ENCODE data around the gene GALNT17. TPM values are rescaled to one million over a fixed set of nuclear protein-coding genes. Genes with fewer than 3 reads are reported as not detected.

The GALNT17 gene
- total RNA-seq, 1 experiment from 2014 or later, result not detected

- intact Hi-C loops (cut with micrococcal nuclease; ENCODE audit: unreplicated experiment), result no loop called here
- no peaks in the 10 kb centered on the region for H3K4me1 ChIP-seq (ENCODE audit: insufficient read depth, low read length, poor library complexity, severe bottlenecking)
- TF ChIP-seq CTCF (conservative IDR thresholded peaks at IDR 0.05; ENCODE audit: low read depth, low read length) (no peak), EZH2 (IDR thresholded peaks at IDR 0.05; ENCODE audit: borderline replicate concordance, low read depth, low read length, poor library complexity, severe bottlenecking) (no peak)
- no TSS peak for BruUV-seq (replicated peaks)
- no peak overlapping the region for H3K27ac ChIP-seq (ENCODE audit: low read depth, low read length, poor library complexity, severe bottlenecking)
- H3K4me3 ChIP-seq (ENCODE audit: low read depth, low read length, poor library complexity, severe bottlenecking), result no peak overlapping the region
- peaks cover 30% of the 10 kb centered on the region for H3K9me3 ChIP-seq (ENCODE audit: low read depth, low read length, poor library complexity, severe bottlenecking)
- H3K36me3 ChIP-seq (ENCODE audit: insufficient read depth, low read length, poor library complexity, severe bottlenecking), result no peaks in the 10 kb centered on the region
- ChIA-PET POLR2A (ENCODE audit: low non-redundant PET) (no interaction called here), CTCF (no interaction called here)
- no peaks in the 10 kb centered on the region for H3K27me3 ChIP-seq (replicated peaks; ENCODE audit: insufficient read depth, low read depth, low read length, poor library complexity)
- DNase-seq (ENCODE audit: low spot score), result no peak
These were observed 206.9 kb downstream of the GALNT17 start for GRCh38 chr7:71338866-71339265.

GRCh38 chr7:71339924-71340323, 208.0 kb downstream of the GALNT17 start:
- no TSS peak for BruUV-seq (replicated peaks)
- no peaks in the 10 kb centered on the region for H3K27me3 ChIP-seq (replicated peaks; ENCODE audit: insufficient read depth, low read depth, low read length, poor library complexity)
- intact Hi-C loops (cut with micrococcal nuclease; ENCODE audit: unreplicated experiment), result no loop called here
- no peaks in the 10 kb centered on the region for H3K4me1 ChIP-seq (ENCODE audit: insufficient read depth, low read length, poor library complexity, severe bottlenecking)
- no peak overlapping the region for H3K4me3 ChIP-seq (ENCODE audit: low read depth, low read length, poor library complexity, severe bottlenecking)
- no peaks in the 10 kb centered on the region for H3K36me3 ChIP-seq (ENCODE audit: insufficient read depth, low read length, poor library complexity, severe bottlenecking)
- CTCF ChIA-PET, result no interaction called here
- POLR2A ChIA-PET (ENCODE audit: low non-redundant PET), result no interaction called here
- H3K27ac ChIP-seq (ENCODE audit: low read depth, low read length, poor library complexity, severe bottlenecking), result no peak overlapping the region
- DNase-seq (ENCODE audit: low spot score), result no peak
- peaks cover 30% of the 10 kb centered on the region for H3K9me3 ChIP-seq (ENCODE audit: low read depth, low read length, poor library complexity, severe bottlenecking)
- TF ChIP-seq CTCF (conservative IDR thresholded peaks at IDR 0.05; ENCODE audit: low read depth, low read length) (no peak), EZH2 (IDR thresholded peaks at IDR 0.05; ENCODE audit: borderline replicate concordance, low read depth, low read length, poor library complexity, severe bottlenecking) (no peak)

GRCh38 chr7:71342202-71342601, 210.3 kb downstream of the GALNT17 start:
- CTCF ChIA-PET, result no interaction called here

More at GRCh38 chr7:71342202-71342601, 210.3 kb downstream of the GALNT17 start:
- Histone ChIP-seq H3K27me3 (replicated peaks; ENCODE audit: insufficient read depth, low read depth, low read length, poor library complexity) (no peaks in the 10 kb centered on the region), H3K9me3 (ENCODE audit: low read depth, low read length, poor library complexity, severe bottlenecking) (peaks cover 22% of the 10 kb centered on the region), H3K36me3 (ENCODE audit: insufficient read depth, low read length, poor library complexity, severe bottlenecking) (no peaks in the 10 kb centered on the region), H3K4me3 (ENCODE audit: low read depth, low read length, poor library complexity, severe bottlenecking) (no peak overlapping the region), H3K27ac (ENCODE audit: low read depth, low read length, poor library complexity, severe bottlenecking) (no peak overlapping the region), H3K4me1 (ENCODE audit: insufficient read depth, low read length, poor library complexity, severe bottlenecking) (no peaks in the 10 kb centered on the region)
- no TSS peak for BruUV-seq (replicated peaks)
- intact Hi-C loops (cut with micrococcal nuclease; ENCODE audit: unreplicated experiment), result no loop called here
- POLR2A ChIA-PET (ENCODE audit: low non-redundant PET), result no interaction called here
- TF ChIP-seq CTCF (conservative IDR thresholded peaks at IDR 0.05; ENCODE audit: low read depth, low read length) (no peak), EZH2 (IDR thresholded peaks at IDR 0.05; ENCODE audit: borderline replicate concordance, low read depth, low read length, poor library complexity, severe bottlenecking) (no peak)
- no peak for DNase-seq (ENCODE audit: low spot score)

Data from A673 (cell line).